ENCODE measurements around the gene NAV2.

NAV2 gene

GRCh38 chr11:19895776-19896175 is 183.1 kb downstream of the NAV2 start:
- DNase-seq (ENCODE audit: low read depth): no peak
- no peak for TF ChIP-seq MYC (IDR thresholded peaks at IDR 0.05; ENCODE audit: low read depth, low read length)
- TF ChIP-seq MAX (IDR thresholded peaks at IDR 0.05; ENCODE audit: low read depth, low read length): no peak
- no peak for TF ChIP-seq CTCF (IDR thresholded peaks at IDR 0.05; ENCODE audit: low read depth, low read length)
- no peak for TF ChIP-seq POLR2A (IDR thresholded peaks at IDR 0.05; ENCODE audit: extremely low read depth, insufficient read length)
- no peak overlapping the region for H3K4me3 ChIP-seq (ENCODE audit: low read depth, low read length)

GRCh38 chr11:19903620-19904069 is 191.0 kb downstream of the NAV2 start:
- peak; percentile 60 for DNase-seq (ENCODE audit: low read depth)
- H3K4me3 ChIP-seq (ENCODE audit: low read depth, low read length): no peak overlapping the region
- peak; percentile 72 for TF ChIP-seq CTCF (IDR thresholded peaks at IDR 0.05; ENCODE audit: low read depth, low read length)
- no peak for TF ChIP-seq MAX (IDR thresholded peaks at IDR 0.05; ENCODE audit: low read depth, low read length)

- no peak overlapping the region for H3K4me3 ChIP-seq (ENCODE audit: low read depth, low read length)
- DNase-seq (ENCODE audit: low read depth): peak; percentile 19
- TF ChIP-seq POLR2A (IDR thresholded peaks at IDR 0.05; ENCODE audit: extremely low read depth, insufficient read length) (no peak), CTCF (IDR thresholded peaks at IDR 0.05; ENCODE audit: low read depth, low read length) (peak; percentile 23)
Measured at GRCh38 chr11:19905280-19905853, 192.7 kb downstream of the NAV2 start.

GRCh38 chr11:19906126-19906525 is 193.5 kb downstream of the NAV2 start:
- no peak for DNase-seq (ENCODE audit: low read depth)
- TF ChIP-seq MAX (IDR thresholded peaks at IDR 0.05; ENCODE audit: low read depth, low read length): no peak
- TF ChIP-seq MYC (IDR thresholded peaks at IDR 0.05; ENCODE audit: low read depth, low read length): no peak
- no peak for TF ChIP-seq POLR2A (IDR thresholded peaks at IDR 0.05; ENCODE audit: extremely low read depth, insufficient read length)
- no peak for TF ChIP-seq CTCF (IDR thresholded peaks at IDR 0.05; ENCODE audit: low read depth, low read length)
- no peak overlapping the region for H3K4me3 ChIP-seq (ENCODE audit: low read depth, low read length)

- no peak overlapping the region for H3K4me3 ChIP-seq (ENCODE audit: low read depth, low read length)
- no peak for DNase-seq (ENCODE audit: low read depth)
- TF ChIP-seq CTCF (IDR thresholded peaks at IDR 0.05; ENCODE audit: low read depth, low read length): no peak
- TF ChIP-seq POLR2A (IDR thresholded peaks at IDR 0.05; ENCODE audit: extremely low read depth, insufficient read length): no peak
- TF ChIP-seq MAX (IDR thresholded peaks at IDR 0.05; ENCODE audit: low read depth, low read length): no peak
- no peak for TF ChIP-seq MYC (IDR thresholded peaks at IDR 0.05; ENCODE audit: low read depth, low read length)
Measured at GRCh38 chr11:19907008-19907579, 194.5 kb downstream of the NAV2 start.

GRCh38 chr11:19907839-19908238 is 195.2 kb downstream of the NAV2 start:
- no peak overlapping the region for H3K4me3 ChIP-seq (ENCODE audit: low read depth, low read length)
- no peak for DNase-seq (ENCODE audit: low read depth)
- TF ChIP-seq POLR2A (IDR thresholded peaks at IDR 0.05; ENCODE audit: extremely low read depth, insufficient read length): no peak
- TF ChIP-seq MAX (IDR thresholded peaks at IDR 0.05; ENCODE audit: low read depth, low read length): no peak
- no peak for TF ChIP-seq CTCF (IDR thresholded peaks at IDR 0.05; ENCODE audit: low read depth, low read length)
- TF ChIP-seq MYC (IDR thresholded peaks at IDR 0.05; ENCODE audit: low read depth, low read length): no peak

Measured in NB4 (cell line).